Stimulated activated naive CD4-positive, alpha-beta T cell (primary cell): Measurements from ENCODE around the gene TERB1.
A peak's percentile ranks its signal among the peaks of the same experiment; 100 is the strongest.

Experiments
- DNase-seq, 6 experiments: peaks; one replicate each; lab custom pipeline; 2025; lab: John Stamatoyannopoulos, UW

TERB1 gene

DNA sequence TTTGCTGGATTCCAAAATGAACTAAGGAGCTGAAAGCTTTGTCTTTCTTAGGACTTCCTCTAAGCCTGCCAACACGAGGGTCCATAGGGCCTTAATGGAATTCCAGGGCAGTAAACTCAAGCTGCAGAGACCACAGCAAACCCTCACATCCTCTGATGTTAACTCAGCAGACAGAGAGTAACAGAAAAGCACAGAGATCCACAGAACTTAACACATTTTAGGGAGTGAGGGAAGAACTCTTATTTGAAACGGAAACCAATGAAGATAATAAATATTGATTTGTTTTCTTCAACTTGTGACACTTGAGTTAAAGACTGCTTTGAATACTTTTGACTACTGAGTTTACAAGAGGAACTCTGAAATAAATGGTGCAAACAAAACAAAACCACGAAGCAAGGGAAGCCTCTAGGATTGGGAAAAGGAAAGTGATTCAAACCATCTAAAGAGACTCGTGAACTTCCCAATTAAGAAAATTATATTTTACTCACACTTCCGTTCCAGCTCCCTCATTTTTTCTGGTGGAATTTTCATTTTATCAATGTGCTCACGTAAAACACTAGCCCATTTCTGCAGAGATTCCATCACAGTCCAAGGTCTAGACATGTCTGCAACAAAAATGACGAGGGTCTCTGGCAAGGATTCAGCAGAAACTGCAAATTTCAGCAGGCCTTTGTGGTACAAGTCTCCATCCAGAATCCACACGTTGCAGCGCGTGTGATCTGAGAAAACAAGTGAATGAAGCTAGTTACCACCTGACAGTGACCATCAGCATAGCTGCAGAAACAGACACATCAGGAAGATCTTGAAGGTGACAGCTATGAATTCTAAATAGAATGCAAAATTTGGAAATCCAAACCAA lies 59.2 kb downstream of the TERB1 start:
- DNase-seq = no peak

DNA sequence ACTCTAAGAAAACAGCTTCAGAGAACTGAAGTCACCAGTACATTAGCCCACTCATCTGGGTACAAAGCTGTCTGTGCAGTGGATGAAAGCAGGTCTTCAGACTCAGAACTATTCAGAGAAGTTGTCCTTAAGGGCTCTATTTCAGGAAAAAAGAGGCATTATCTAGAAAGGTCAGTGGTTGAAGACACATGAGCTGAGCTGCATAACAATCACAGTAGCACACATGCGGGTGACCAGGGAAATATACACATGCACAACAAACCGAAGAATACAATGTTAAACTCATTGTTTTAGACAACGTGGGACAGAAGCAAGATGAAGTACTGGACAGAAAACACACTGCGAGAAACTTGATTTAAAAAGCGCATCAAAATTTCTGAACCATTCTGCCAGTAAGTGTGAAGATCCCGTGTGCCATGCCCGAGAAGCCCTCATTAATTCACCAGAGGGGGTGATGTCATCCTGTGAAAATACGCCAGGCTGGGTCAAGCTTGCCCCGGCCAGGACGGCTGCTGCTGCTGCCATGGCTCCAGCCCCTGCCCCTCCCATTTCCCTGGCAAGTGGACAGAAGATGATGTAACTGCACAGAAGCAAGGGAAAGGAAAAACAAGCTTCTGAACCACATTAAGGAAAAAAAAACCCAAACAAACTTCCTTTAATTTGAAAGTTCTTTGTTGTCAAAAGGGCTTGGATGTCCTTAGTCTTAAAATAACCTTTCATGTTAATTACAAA lies 60.0 kb downstream of the TERB1 start:
- no peak for DNase-seq

DNA sequence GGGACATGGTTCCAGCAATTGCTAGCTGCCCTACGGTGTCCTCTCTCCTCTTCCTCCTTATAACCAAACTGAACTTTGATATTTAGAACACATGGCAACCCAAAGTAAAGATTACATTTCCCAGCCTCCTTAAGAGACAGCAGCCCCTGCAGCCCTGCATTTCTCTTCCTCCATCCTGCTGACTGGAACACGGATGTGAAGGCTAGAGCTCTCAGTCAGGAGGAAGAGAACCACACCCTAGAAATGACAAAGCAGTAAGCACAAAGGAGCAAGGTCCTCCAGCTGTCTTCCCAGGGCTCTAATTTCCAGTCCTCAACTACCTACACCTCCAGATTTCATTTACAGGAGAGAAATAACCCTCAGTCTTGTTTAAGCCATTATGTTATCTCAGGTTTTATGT lies 60.9 kb downstream of the TERB1 start:
- no peak for DNase-seq

DNA sequence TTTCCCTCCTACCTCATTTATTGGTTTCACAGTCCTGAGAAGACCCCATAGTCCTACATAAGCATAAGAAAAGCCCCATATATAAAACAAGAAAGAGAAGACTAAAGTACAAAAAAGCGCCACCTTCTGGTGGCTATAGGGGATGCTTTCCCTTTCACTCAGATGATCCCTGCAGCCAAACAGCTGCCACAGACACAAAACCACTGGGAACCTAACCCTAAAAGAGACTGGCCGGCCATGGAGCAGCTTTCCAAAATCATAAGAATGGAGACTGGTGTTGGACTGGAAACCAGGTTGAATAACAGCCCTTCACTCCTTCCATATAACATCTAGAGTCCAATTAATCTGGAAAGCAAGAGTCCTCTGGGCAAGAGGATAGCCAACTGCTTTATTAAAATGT lies 61.4 kb downstream of the TERB1 start:
- DNase-seq = peak in 3 of 6 experiments; percentile 1 to 19 (median 8)

DNA sequence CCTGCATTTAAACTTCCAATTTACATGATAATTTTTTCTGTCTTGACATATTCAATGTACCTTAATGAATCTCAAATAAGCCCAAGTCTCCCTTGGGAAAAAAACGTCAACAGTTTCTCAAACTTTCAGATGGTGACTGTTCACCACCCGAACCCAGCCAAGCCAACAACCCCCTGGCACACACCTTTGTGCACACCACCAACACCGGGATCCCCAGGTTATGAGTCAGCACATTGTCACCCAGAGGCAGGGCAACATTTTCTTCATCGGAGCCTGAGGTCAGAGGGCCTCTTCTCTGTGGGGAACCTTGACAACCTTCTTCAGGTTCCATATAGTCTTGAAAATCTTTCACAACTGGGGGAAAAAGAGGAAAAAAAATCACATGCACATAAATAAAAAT lies 65.5 kb downstream of the TERB1 start:
- DNase-seq = no peak

DNA sequence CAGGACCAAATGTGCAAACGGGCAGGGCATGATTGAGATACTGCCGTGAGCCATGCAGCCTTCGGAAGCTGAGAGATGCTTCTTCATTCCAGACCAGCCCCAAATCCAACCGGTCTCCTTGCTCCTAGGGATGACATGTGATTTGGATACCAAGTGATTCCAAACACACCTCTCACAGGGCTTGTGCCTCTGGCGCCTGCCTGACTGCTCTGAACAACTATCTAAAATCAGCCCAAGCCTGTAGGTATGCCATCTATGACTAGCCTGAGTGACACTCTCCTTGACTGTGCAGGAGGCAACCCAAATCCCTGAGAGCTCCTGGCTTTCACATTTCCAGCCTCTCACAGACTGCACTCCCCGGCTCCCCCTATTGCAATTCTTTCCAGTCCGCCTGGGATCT lies 70.3 kb downstream of the TERB1 start:
- DNase-seq = no peak

DNA sequence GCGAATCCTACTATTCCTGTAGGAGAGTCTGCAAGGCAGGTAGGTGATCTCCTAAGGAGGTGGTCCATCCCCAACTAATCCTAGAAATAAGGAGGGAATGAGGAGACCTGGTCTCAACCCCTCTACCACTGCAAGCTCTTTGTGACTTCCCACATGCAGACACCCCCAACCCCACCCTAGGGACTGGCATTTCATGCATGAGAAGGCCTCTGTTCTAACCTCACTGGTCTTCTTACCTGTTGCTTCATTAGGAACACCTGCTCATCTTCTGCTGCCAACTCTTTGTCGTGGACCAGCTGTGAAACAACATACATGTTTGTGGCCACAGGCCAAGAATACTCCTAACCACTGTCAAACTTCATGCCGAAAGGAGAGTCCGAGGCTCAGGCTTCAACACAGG lies 72.6 kb downstream of the TERB1 start:
- DNase-seq = no peak

DNA sequence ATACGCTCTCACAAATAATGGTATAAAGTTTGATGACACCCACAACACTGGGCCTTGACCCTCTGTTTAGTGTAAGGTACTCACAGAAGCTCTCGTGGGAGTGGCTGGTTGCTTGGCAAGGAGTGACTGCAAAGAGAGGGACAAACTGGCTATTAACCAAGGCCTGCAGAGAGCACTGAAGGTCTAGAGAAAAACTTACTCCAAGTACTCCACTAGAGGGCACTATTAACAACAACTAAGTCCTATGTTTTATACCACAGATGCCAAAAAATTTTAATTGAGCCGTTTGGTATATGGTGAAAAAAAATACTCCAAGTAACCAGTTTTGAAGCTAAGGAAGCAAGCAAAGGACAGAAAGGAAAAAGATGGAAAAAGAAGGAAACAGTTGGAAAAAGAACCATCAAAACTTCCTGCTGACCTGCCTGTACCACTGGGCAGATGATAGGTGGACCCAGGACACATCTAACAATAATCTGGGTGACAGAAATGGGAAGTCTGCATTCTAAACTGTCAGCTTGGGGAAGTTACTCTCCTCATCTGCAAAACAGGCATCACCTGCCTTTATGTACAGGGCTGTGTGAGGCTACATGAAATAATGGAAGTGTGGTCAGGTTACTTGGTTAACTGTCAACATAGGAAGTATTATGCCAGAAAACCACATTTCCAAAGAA lies 73.1 kb downstream of the TERB1 start:
- peak in 3 of 6 experiments; percentile 3 to 56 (median 46) for DNase-seq

DNA sequence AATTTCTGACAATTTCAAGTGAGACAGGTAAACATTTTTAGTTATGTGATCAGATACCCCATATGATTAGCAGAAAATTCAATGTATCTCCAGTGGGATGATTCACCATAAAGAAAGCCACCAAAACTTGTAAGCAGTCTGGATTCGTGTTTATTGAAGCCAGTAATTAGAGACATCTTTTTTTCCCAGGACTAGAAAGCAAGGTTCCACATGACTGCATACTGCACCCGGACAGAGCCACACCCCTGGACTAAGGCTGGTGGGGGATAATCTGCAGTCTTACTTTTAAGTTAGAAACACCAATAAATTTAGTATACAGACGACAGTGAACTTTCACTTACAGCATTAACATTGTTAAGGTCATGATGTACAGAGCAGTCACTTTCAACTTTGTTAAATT lies 80.6 kb downstream of the TERB1 start:
- no peak for DNase-seq

DNA sequence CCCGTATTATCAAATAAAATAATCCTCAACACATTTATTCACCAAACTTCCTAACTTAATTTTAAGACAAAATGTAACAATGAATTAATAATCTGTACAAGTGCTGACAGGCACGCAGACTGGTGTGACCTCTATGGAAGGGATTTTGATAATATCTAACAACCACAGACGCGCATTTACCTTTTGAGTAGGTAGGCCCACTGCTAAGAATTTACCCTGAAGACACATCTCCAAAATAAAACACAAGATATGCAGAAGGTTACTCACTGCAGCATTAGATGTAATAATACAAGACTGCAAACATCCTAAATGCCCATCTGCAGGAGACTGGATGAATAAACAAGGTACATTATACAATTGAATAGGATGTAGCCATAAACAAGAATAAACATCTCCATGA lies 82.1 kb downstream of the TERB1 start:
- DNase-seq = no peak

DNA sequence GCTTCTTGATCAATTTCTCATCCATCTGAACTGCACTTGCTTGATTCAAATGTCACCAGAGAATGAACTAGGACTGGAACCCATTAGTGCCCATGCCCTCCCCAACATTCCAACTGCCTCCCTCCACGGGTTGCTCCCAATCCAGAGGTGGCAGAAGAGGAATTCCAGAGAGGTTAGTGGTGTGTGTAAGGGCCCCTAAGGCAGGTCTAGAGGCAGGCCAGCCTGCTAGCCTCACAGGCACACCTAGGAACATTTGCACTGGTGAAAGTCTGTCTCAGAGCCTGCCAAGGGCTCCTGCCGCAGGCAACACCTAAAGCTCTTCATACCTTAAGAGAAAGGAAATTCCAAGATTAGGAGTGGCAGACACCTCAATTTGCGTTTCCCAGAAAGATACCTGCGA lies 83.6 kb downstream of the TERB1 start:
- DNase-seq = no peak

DNA sequence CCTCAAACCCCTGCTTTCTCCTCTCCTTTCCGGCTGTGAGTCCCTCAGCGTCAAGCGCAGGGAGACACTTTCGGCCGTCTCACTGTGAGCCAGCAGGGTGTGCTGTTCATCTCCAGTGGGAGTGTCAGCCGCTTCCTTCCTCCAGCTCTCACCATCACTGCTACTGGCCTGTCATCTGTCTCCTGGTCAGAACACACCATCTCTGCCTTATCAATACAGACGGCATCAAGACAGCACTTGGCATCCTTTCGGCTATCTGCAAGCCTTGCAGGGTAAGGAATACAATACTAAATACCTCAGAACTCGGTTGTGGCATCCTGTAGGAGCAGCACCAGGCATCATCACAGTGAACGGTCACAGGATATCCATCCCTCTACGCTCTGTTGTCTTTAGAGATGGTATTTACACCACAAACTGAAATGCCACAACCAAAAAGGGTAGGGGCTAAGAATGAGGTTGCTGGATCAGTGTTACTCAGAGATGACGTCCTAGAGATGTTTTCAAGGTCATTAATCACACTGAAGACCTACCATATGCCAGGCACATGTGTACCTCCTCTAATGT lies 84.2 kb downstream of the TERB1 start:
- no peak for DNase-seq

DNA sequence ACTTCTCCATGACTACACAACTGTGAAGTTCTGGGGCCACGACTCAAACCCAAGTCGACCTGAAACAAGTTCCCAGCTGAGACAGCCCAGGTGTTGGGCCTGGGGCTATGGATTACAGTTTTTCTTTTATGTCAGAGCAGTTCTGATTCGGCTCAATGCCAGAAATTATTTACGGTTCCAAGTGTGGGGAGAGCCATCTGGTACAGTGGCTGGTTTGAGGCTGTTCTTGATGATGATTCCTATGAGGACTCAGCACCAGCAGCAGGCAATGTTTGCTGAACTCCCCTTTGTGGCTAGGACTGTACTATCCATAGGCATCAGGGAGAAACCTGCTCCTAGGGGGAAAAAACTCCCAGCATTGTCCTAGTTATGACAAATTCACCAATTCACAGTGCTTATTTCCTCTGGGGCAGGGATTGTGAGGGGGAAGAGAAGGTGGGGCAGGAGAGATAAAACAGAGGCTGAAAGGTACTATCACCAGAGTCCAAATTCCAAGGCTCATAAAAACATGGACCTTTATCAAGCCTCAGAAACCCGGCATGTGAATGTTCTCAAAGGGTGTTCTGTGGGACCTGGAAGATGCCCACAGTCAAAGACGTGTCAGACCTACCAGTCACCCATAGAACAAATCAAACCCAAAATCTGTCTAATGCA lies 86.6 kb downstream of the TERB1 start:
- DNase-seq = no peak

DNA sequence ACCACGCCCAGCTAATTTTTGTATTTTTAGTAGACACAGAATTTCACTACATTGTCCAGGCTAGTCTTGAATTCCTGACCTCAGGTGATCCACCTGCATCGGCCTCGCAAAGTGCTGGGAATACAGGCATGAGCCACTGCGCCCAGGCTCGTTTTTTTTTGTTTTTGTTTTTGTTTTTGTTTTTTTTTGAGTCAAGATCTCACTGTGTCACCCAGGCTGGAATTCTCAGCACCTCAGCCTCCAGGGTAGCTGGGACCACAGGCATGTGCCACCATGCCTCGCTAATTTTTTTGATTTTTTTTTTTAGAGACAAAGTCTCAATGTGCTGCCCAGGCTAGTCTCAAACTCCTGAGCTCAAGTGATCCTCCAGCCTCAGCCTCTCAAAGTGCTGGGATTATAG lies 87.3 kb downstream of the TERB1 start:
- DNase-seq = no peak

DNA sequence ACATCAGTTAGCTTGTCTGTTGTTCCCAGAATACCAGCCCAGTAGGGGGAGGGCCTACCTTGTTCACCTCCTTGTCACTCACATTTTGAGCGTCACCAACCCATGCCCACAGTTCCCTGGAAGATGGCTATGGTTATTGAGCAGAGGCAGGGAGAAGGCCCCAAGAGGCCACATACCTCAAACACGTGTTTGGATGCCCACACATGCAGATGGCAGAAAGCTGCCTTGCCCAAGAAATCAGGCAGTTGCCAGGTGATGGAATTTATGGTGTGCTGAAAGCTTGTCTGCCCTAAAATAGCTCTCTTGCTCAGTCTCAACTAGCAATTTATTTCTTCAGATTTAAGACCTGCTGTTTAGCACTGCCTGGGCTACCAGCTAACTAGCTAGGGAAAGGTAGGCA lies 88.3 kb downstream of the TERB1 start:
- DNase-seq = no peak

DNA sequence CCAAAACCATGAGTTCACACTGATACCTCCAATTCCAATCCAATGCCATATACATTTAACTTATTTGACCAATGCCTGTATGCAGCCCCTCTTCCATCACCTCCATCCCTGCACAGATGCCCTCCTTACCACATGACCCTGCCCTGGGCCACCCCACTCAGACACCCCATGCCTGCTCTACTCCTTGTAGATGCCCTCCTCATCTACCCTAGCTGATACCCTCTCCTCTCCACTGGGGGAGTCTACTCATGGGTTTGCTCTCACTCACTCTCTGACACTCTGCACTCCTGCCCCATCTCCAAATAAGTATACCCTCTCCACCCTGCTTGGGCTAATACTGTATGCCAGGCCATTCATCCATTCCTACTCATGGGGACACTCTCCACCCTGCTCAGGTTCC lies 88.9 kb downstream of the TERB1 start:
- DNase-seq = no peak

DNA sequence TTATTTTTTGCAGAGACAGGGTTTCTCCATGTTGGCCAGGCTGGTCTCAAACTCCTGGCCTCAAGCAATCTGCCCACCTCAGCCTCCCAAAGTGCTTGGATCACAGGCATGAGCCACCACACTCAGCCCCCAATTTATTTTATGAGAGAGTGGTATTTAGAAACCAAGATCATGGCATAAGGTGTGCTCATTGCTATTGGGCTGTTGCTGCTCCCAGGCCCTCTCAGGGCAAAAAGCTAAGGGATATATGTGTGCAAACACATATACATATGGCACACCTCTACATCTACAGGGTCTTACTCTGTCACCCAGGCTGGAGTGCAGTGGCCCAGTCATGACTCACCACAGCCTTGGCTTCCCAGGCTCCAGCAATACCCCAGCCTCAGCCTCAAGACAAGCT lies 89.8 kb downstream of the TERB1 start:
- DNase-seq = no peak

DNA sequence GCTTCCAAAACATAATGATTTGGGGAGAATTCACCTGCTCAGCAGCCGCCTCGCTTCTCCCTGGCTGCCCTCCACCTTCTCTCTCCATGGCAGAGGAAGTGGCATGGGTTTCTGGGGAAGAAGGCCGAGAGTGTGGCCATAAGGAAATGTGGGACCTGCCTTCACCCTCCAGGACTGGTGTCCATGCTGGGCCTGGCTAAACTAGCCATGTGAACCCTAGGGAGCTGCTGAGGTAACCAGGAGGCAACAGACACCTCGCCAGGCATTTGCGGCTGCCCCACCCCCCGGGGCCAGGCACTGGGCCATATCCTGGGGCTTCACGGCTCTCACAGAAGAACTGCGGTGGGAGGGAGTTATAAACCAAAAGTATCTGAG lies 94.9 kb downstream of the TERB1 start:
- no peak for DNase-seq

DNA sequence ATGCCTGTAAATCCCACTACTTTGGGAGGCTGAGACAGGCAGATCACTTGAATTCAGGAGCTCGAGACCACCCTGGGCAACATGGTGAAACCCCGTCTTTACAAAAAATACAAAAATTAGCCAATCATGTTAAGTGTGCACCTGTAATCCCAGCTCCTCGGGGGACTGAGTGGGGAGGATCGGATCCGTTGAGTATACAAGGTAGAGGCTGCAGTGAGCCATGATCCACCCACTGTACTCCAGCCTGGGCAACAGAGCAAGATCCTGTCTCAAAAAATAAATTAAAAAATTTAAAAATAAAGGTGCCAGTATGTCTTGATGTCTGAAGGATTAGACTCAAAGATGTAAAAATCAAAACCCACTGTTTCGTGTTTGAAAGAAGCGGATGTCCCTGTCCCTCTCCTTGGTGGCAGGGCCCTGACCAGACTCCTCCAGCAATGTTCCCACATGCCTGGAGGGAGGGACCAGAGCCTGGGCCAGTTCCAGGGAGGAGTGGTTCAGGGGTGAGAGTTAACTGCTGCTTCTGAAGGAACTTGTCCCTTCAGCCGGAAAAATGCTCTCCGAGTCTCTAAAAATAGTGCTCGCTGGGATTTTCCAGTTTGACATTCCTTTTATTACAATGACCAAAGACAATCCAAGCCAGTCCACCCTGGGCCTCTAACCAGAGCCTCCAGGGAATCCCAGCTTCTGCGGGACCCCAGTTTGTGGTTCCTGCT lies 95.4 kb downstream of the TERB1 start:
- no peak for DNase-seq
